GM23248 (cell line): Measurements from ENCODE around the gene TMC8.

Experiments used
- EZH2 ChIP-seq: fragments of 200-600 bp; sonication (generic); IDR thresholded peaks from 2 replicates; pipeline ENCODE4 v1.6.1; 2018; ENCODE audit warnings: antibody characterized with exemption, mild to moderate bottlenecking; ENCODE audit not compliant: insufficient read depth, poor library complexity, severe bottlenecking
- EZH2phosphoT487 ChIP-seq: fragments of 200-600 bp; sonication (generic); IDR thresholded peaks from 2 replicates; pipeline ENCODE4 v1.6.1; 2018; ENCODE audit warnings: antibody characterized with exemption, moderate library complexity, mild to moderate bottlenecking, low read depth; ENCODE audit not compliant: insufficient read depth

DNA sequence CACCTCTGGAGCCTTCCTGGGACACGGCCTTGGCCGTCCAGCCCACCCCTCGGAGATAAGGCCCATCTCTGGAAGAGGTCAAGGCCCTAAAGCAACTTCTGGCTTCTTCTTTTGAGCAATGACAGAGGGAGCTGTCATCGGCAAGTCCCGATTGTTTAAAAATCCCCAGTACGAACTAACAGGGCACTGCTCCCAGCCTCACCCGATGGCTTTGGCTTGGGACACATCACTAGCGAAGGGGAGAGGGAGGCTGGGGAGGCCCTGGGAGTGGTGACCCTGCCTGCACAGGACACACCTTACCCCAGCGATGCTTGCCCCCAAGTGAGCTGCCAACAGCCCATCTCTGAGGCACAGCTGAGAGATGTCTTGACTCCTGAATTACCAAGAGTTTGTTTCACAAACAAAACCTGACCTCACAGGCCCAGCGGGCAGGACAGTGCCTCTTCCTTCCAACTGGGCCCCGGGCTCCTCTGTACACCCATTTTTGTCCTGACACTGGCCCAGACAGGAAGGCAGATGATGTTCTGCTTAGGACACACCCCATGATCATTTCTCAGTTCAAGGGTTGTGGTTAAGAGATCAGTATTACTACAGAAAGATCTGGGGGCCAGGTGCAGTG lies 42.6 kb downstream of the TMC8 start:
- TF ChIP-seq EZH2 (no peak), EZH2phosphoT487 (no peak)
